HG02943 (cell line): Measurements from ENCODE around the gene ZNF804B.

Experiments used
- ATAC-seq: cut with Tn5 transposase; IDR thresholded peaks from one replicate; pipeline ENCODE4 v1.9.1; 2021; ENCODE audit warnings: mild to moderate bottlenecking, low read depth, moderate library complexity; ENCODE audit not compliant: unreplicated experiment

The ZNF804B gene

GRCh38 chr7:89067048-89067447, 307.5 kb downstream of the ZNF804B start:
- no peak for ATAC-seq

DNA sequence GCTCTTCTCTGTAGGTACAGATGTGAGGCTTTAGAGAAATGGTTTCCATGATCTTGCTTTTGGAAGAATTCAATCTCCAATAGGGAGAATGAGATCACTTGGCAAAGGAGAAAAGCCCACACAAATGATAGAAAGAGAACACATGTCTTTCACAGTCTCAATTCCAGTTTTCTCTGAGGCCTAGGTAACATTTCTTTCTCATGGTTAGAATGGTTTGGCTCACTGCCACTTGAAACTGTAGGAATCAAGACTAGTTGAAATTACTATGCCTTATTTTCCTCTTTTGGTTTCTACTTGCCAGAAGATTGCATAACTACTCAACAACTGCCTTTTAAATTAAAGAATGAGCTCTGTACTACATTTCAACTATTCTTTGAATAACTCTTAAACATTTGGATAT, 312.6 kb downstream of the ZNF804B start:
- ATAC-seq = no peak

GRCh38 chr7:89073776-89074175, 314.3 kb downstream of the ZNF804B start:
- ATAC-seq = no peak

- no peak for ATAC-seq
Measured at GRCh38 chr7:89077992-89078391, 318.5 kb downstream of the ZNF804B start.

DNA sequence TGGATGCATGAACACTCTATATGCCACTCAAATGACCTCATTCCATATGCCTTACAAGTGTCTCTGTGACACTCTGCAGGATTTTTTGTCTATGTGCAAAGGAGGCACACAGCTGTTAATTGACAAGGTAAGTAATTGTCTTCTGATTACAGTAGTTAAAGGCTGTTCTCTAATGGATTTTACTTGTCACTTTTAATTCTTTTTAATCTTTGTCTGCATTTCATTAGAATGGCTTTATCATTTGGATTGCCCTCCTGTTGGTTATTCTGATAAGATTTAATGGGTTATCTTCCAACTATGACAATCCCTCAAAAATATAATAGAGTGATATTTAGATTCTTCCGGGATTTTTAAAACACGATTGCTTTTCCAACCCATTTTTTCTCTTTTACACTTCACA, 326.1 kb downstream of the ZNF804B start:
- ATAC-seq = no peak

GRCh38 chr7:89091550-89091949, 332.1 kb downstream of the ZNF804B start:
- ATAC-seq = no peak

GRCh38 chr7:89094269-89094668, 334.8 kb downstream of the ZNF804B start:
- ATAC-seq = no peak

- no peak for ATAC-seq
Measured at GRCh38 chr7:89103564-89103963, 344.1 kb downstream of the ZNF804B start.

DNA sequence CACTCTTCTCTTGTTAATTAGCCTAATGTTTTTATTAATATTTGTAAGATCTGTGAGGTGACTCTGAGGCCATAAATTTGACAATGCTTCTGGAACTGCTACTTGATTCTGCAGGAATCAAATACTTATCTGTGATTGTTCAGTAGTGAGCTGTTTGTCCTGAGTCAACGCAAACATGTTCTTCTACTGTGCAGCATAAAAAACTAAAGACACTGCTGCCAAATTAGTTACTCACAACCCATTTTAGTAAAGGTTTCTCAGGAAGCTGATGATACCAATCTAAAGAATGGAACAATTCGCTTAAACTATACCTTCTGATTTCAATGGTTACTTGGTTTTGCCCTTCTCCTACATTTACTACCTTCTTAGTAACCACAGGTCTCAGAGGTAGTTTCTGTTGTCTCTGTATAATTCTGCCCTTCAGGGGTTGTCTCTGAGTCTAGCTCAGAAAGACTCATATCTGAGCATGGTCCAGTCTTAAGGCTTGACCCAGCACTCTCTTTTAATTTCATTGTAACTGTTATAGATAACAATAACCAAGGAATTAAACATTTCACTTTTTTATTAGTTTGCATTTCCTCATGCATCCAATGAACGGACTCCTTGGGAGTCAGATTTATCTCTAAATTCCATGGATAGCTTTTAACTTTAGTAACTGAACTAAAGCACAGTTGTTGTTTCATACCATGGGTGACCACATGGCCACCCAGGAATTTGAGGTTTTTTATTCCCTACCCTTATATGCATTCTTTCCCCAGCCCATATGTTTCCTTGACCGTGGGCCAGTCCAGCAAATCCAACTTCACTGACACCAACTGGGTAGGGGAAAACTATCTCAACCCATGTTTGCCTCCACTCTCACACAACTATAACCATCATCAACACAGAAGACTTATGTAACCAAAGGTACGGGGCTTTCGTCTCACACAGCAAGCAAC, 345.5 kb downstream of the ZNF804B start:
- no peak for ATAC-seq

DNA sequence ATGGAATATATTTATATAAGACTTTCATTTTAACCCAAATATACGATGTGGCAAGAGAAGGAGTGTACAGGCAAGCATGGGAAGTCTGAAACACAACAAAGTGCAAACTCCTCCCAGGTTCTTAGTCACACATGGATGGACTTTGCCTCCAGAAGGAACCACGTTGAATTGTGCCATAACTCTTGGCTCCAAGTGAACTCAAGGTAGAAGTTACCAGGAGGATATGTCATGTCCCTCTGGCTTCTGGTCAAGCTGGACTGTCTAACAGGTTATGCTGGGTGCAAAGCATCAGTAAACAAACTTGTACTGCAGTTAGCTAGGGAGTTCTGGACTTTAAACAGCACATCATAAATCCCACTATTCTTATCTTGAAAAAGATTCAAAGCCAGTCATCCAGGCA, 364.4 kb downstream of the ZNF804B start:
- ATAC-seq = no peak

DNA sequence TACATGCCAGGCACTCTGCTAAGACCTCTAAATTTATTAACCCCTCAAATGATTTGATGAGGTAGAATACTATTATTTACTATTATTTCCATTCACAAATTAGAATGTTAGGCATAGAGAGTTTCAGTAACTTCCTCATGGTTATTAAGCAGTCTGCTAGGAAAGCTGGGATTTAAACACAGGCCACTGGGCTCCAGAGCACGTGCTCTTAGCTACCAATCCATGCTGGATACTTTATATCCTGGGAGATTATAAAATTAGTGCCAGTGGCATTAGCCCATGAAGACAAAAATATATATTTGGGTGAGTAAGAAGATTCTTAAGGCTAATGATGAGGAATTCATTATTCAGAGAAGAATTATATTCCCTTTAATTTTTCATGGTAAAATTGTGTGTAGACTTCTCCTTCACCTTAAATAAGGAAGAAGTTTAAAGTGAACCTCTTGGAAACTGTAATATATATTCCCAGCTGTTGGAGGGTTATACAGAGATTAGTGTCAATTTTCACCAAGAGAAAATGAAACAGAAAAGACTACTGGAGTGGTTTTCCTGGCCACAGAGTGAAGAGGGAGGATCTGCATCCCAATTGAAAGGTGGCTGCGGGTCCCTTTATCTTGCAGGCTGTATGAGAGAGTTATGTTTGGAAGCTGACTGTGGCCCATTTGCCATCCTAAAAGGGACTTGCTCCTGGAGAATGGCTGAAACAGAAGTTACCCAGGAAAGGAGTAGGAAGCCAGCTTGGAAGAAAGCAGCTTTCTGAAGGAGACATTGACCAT, 370.3 kb downstream of the ZNF804B start:
- no peak for ATAC-seq

DNA sequence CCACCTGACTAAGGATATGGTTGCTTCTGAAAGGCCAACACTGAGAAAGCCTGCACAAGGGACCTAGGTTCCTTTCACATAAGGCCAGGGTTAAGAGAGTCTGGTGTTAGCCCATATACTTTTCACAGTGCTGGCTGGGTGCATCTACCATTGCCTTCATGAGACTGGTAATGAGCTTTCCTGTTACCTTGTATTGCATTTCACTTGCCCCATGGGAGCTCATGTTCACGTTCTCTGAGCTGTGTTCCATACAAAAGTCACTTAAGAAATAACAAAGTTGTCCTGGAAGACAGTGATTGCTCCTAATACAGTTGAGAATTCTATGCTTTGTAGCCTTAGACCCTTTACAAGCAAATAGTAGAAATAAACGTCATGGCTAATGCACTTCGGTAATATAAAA, 373.9 kb downstream of the ZNF804B start:
- no peak for ATAC-seq

GRCh38 chr7:89133819-89134218, 374.3 kb downstream of the ZNF804B start:
- ATAC-seq = no peak

DNA sequence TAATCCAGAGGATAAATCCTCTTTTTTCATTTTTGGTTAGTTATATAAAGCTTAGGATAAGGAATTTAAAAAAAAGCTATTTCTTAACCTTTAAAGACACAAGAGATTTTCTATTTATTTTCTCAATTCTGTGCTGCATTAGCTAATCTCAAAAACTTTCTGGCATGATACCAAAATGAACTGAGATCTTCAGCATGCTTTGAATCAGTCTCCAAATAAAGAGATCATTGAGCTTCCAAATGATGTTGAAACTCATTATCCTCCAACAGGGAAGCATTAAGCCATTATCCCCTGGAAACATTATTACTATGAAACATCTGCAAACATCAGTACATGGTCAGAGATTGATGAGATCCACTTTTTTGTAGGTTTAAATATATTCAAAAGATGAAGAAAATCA, 386.3 kb downstream of the ZNF804B start:
- ATAC-seq = no peak

- no peak for ATAC-seq
Measured at GRCh38 chr7:89160107-89160506, 400.6 kb downstream of the ZNF804B start.

DNA sequence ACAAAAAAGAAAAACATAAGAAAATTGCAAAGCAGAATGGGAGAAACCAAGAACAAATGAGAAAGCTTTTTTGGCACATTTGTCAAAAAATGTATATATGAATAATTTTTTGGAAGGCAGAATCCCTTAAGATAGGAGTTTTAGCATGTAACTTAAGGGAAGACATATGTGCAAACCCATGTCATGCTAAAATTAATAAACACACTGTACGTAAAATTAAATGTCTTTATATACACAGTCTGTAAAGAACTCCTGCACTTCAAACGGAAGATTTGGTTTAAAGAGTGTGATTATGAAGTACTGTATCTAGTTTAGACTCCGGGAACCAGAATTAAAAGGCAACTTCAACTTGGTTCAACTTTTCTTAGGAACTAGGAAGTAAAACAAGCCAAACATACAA, 405.9 kb downstream of the ZNF804B start:
- no peak for ATAC-seq

DNA sequence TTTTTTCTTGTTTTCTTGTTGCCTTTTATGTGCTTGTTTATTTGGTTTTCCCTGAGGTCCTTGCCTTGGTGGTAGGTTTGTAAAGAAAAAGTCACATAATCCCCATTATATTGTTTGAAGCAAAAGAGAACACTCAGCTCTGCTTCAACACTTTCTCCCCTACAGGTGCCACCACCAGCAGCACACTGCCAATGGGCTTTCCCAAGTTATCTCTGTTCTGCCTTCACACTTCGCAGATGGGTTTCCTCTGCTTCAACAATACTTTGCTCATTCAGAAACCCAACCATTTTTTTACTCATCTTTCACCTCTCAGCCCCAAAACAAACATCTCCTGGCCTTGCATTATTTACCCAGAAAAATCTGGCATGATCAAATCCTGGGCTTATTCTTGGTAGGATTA, 411.1 kb downstream of the ZNF804B start:
- no peak for ATAC-seq

DNA sequence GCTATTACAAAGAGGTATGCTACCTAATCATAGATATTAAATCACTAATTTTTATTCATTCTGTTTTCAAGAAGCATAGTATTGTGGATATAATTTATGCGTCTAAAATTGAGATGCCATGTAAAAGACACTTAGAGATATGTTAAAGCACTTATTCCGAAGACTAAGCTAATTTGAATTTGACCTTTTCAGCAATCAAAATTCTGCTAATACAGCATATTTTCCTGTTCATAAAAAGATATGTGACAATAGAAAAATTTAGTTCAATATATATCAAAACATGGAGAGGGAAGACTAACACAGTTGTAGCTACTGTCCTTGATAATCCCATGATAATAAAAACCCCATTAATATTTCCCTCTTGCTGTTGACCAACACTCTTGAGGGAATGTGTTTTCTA, 422.6 kb downstream of the ZNF804B start:
- ATAC-seq = no peak

GRCh38 chr7:89183712-89184111, 424.2 kb downstream of the ZNF804B start:
- ATAC-seq = no peak

- ATAC-seq = no peak
Measured at GRCh38 chr7:89200758-89201157, 441.3 kb downstream of the ZNF804B start.

- ATAC-seq = no peak
Measured at GRCh38 chr7:89223900-89224395, 464.4 kb downstream of the ZNF804B start.
